ENCODE results near the gene PSMA4. TPM values are rescaled to one million over a fixed set of nuclear protein-coding genes. Genes with fewer than 3 reads are reported as not detected.
A peak's percentile ranks its signal among the peaks of the same experiment; 100 is the strongest.

PSMA4 gene
- 100 to 1,000 TPM in 4 of 6 donors, 10 to 100 TPM in 2; 48.2 to 176 (median 120) TPM for total RNA-seq

DNA sequence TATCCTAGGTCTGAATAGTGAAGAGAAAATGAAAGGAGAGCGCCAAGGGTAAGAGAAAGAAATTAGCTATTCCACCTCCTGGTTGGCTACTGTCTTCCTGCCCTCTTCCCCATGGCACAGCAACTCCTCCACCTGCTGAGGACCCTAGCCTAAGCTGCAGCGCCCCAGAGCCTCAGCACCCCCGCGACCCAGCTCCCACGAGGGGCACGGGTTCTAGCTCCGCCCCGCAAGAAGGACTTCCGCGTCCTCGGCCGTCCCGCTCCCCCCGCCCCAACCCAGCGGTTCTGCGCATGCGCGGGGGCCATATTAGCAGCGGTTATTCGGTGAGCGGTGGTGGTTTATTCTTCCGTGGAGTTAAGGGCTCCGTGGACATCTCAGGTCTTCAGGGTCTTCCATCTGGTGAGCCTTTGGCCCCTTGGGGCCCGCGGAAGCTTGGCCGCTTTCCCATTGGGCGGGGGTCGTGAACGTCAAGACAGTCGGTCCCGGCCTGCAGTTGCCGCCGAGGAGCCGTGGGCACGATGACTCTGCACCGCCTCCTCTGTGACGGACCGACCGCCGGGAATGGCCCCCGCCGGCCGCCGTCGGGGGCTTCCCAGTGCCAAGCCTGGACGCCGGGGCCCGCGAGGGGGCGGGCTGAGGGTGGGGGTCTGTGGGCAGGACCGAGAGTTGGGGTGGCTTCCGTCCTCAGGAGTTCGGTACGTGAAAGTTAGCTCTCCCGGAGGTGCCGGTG is at the start of gene PSMA4:
Gene PSMA4, plus strand, starts transcription at position 304 of the 730 bp plus-strand sequence. CDS start 1,484 bp downstream, outside the sequence.
- Histone ChIP-seq H3K4me1 (peaks cover 18 to 38% (median 24%) of the 10 kb centered on the region in 4 donors), H3K27ac (peak within 1 kb of the TSS; percentile 93 to 98 (median 96)), H3K27me3 (no peaks in the 10 kb centered on the region), H3K4me3 (peak within 1 kb of the TSS; percentile 66 to 86 (median 76)), H3K36me3 (peaks cover 8 to 27% (median 18%) of the 10 kb centered on the region in 4 donors), H3K9me3 (no peaks in the 10 kb centered on the region)
- ATAC-seq (ENCODE audit: low FRiP score in 2 of 2) (peak; percentile 90 to 97), DNase-seq (peak; percentile 92 to 98)
- TF ChIP-seq POLR2A (IDR thresholded peaks at IDR 0.05) (peak in 3 of 4 donors; percentile 63 to 89 (median 71)), POLR2AphosphoS5 (IDR thresholded peaks at IDR 0.05) (peak; percentile 88 to 91), EP300 (IDR thresholded peaks at IDR 0.05) (peak in 1 of 4 donors; percentile 43)
- TF ChIP-seq, protein P1, sequence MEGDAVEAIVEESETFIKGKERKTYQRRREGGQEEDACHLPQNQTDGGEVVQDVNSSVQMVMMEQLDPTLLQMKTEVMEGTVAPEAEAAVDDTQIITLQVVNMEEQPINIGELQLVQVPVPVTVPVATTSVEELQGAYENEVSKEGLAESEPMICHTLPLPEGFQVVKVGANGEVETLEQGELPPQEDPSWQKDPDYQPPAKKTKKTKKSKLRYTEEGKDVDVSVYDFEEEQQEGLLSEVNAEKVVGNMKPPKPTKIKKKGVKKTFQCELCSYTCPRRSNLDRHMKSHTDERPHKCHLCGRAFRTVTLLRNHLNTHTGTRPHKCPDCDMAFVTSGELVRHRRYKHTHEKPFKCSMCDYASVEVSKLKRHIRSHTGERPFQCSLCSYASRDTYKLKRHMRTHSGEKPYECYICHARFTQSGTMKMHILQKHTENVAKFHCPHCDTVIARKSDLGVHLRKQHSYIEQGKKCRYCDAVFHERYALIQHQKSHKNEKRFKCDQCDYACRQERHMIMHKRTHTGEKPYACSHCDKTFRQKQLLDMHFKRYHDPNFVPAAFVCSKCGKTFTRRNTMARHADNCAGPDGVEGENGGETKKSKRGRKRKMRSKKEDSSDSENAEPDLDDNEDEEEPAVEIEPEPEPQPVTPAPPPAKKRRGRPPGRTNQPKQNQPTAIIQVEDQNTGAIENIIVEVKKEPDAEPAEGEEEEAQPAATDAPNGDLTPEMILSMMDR (IDR thresholded peaks at IDR 0.05) = peak in 3 of 6 experiments; percentile 10 to 32 (median 25)
- WGBS, 2 donors = 1% methylated on average over 15 to 26 of the region's 56 CpGs

- Histone ChIP-seq H3K4me1 (peaks cover 0 to 4% (median 0%) of the 10 kb centered on the region in 4 donors), H3K9me3 (no peaks in the 10 kb centered on the region), H3K4me3 (no peak overlapping the region), H3K27me3 (no peaks in the 10 kb centered on the region), H3K27ac (no peak overlapping the region), H3K36me3 (peaks cover 24 to 97% (median 58%) of the 10 kb centered on the region in 4 donors)
- DNase-seq = no peak
- TF ChIP-seq, protein P1 (IDR thresholded peaks at IDR 0.05) = no peak
- ATAC-seq (ENCODE audit: low FRiP score in 2 of 2) = no peak
- WGBS, 2 donors = 84 to 85% methylated on average over 1 of the region's 1 CpG
Measured at GRCh38 chr15:78492872-78493271, 47.4 kb upstream of the PSMA4 start.

DNA sequence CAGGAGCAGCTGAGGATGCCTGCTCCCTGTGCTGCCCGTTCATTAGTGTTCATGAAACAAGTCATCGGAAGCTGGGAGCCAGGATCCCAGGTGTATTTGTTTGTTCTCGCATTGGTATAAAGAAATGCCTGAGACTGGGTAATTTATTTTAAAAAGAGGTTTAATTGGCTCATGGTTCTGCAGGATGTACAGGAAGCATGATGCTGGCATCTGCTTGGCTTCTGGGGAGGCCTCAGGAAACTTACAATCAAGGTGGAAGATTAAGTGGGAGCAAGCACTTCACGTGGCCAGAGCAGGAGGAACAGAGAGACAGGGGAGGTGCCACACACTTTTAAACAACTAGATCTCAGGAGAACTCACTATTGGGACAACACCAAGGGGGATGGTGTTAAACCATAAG is 38.4 kb upstream of the PSMA4 start:
- Histone ChIP-seq H3K27me3 (no peaks in the 10 kb centered on the region), H3K4me3 (no peak overlapping the region), H3K27ac (no peak overlapping the region), H3K4me1 (peaks cover 0 to 4% (median under 1%) of the 10 kb centered on the region in 4 donors), H3K36me3 (peaks cover 13 to 39% (median 19%) of the 10 kb centered on the region in 4 donors), H3K9me3 (no peaks in the 10 kb centered on the region)
- ATAC-seq (ENCODE audit: low FRiP score in 2 of 2) (no peak), DNase-seq (no peak)
- WGBS, 2 donors = 74 to 95% methylated on average over 4 of the region's 4 CpGs
- TF ChIP-seq, protein P1 (IDR thresholded peaks at IDR 0.05) = no peak
- no peak for TF ChIP-seq POLR2A (IDR thresholded peaks at IDR 0.05)
- TF ChIP-seq EP300 (IDR thresholded peaks at IDR 0.05) = no peak
- TF ChIP-seq POLR2AphosphoS5 (IDR thresholded peaks at IDR 0.05) = no peak

DNA sequence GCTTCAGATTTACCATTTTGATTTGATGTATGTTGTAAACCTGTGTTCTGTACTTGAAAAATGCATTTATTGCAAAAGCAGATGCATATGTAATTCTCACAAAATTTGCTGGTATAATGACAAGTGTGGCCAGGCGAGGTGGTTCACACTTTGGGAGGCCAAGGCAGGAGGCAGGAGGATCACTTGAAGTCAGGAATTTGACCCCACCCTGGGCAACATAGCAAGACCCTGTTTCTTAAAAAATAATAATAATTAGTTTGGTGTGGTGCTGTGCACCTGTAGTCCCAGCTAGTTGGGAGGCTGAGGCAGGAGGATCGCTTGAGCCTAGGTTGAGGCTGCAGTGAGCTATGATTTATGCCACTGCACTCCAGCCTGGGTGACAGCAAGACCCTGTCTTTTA is 37.6 kb upstream of the PSMA4 start:
- Histone ChIP-seq H3K36me3 (peaks cover 13 to 31% (median 15%) of the 10 kb centered on the region in 4 donors), H3K4me1 (peaks cover 0 to 5% (median 1%) of the 10 kb centered on the region in 4 donors), H3K27ac (no peak overlapping the region), H3K9me3 (no peaks in the 10 kb centered on the region), H3K4me3 (no peak overlapping the region), H3K27me3 (no peaks in the 10 kb centered on the region)
- TF ChIP-seq POLR2A (IDR thresholded peaks at IDR 0.05) (no peak), POLR2AphosphoS5 (IDR thresholded peaks at IDR 0.05) (no peak), EP300 (IDR thresholded peaks at IDR 0.05) (no peak)
- TF ChIP-seq, protein P1 (IDR thresholded peaks at IDR 0.05) = no peak
- 93 to 98% methylated on average over 2 of the region's 2 CpGs for WGBS, 2 donors
- ATAC-seq (ENCODE audit: low FRiP score in 2 of 2) = no peak
- DNase-seq = no peak
